Muscle of leg (tissue), 11 donors: ENCODE data around the gene SLC26A4. TPM values are rescaled to one million over a fixed set of nuclear protein-coding genes. Genes with fewer than 3 reads are reported as not detected.

ENCODE experiments used
- DNase-seq: peaks from one replicate; pipeline ENCODE4 v3.0.0; 2013
- H3K27ac ChIP-seq: one replicate; pipeline ENCODE4 v1.5.1; 2013; ENCODE audit warnings: mild to moderate bottlenecking, low read length, control low read depth
- H3K27me3 ChIP-seq: one replicate; pipeline ENCODE4 v1.6.1; 2013; ENCODE audit warnings: low read length; ENCODE audit not compliant: control insufficient read depth, insufficient read depth
- H3K36me3 ChIP-seq: one replicate; pipeline ENCODE4 v1.6.1; 2013; ENCODE audit warnings: low read length; ENCODE audit not compliant: control insufficient read depth, insufficient read depth
- H3K4me1 ChIP-seq: one replicate; pipeline ENCODE4 v1.6.1; 2013; ENCODE audit warnings: low read length; ENCODE audit not compliant: control insufficient read depth, insufficient read depth
- H3K4me3 ChIP-seq: one replicate; pipeline ENCODE4 v1.5.1; 2013; ENCODE audit warnings: low read length, control low read depth
- H3K9me3 ChIP-seq: replicated peaks from 2 replicates; pipeline ENCODE4 v1.6.1; 2013; ENCODE audit warnings: low read depth, low read length; ENCODE audit not compliant: control insufficient read depth
- WGBS: methylation state at CpG from one replicate; pipeline ENCODE4 v1.1.5; 2013; ENCODE audit warnings: missing lambda C conversion rate; ENCODE audit not compliant: insufficient coverage; 5-methylcytosine and 5-hydroxymethylcytosine counted together
- polyA plus RNA-seq, 8 donors: library from polyadenylated mRNA; unstranded; fragments of 120-200 nt; gene quantifications; one replicate each; pipeline versions ENCODE4 v1.2.1 to v1.2.3, GENCODE V29; 2013; ENCODE audit warnings: inconsistent platforms in 1 of 8, low replicate concordance in 1 of 8; ENCODE audit not compliant: insufficient read length in 8 of 8, insufficient read depth in 1 of 8
- total RNA-seq: library from RNA; stranded (reverse); fragments of 120-200 nt; gene quantifications from one replicate; pipeline ENCODE4 v1.2.4, GENCODE V29; 2013

Gene SLC26A4
- total and polyA plus RNA-seq, 9 donors: 0.41 to 1.1 (median 0.55) TPM

- no CpG with 5 or more reads among the region's 1 CpG for WGBS
- H3K27me3 ChIP-seq: no peaks in the 10 kb centered on the region
These were observed 17.6 kb downstream of the SLC26A4 start for GRCh38 chr7:107678110-107678753.

GRCh38 chr7:107680478-107680877, 19.9 kb downstream of the SLC26A4 start:
- no peaks in the 10 kb centered on the region for H3K9me3 ChIP-seq
- no peak for DNase-seq
- H3K4me1 ChIP-seq: no peaks in the 10 kb centered on the region
- no peak overlapping the region for H3K27ac ChIP-seq
- no peak overlapping the region for H3K4me3 ChIP-seq
- no peaks in the 10 kb centered on the region for H3K27me3 ChIP-seq
- no CpG with 5 or more reads among the region's 1 CpG for WGBS
- no peaks in the 10 kb centered on the region for H3K36me3 ChIP-seq

More at GRCh38 chr7:107678110-107678753, 17.6 kb downstream of the SLC26A4 start:
- Histone ChIP-seq H3K4me1 (no peaks in the 10 kb centered on the region), H3K36me3 (no peaks in the 10 kb centered on the region), H3K4me3 (no peak overlapping the region), H3K9me3 (no peaks in the 10 kb centered on the region), H3K27ac (no peak overlapping the region)
- DNase-seq: no peak

GRCh38 chr7:107682886-107683285, 22.3 kb downstream of the SLC26A4 start:
- no peak overlapping the region for H3K27ac ChIP-seq
- no peak overlapping the region for H3K4me3 ChIP-seq
- no peaks in the 10 kb centered on the region for H3K4me1 ChIP-seq
- no peaks in the 10 kb centered on the region for H3K36me3 ChIP-seq
- no peak for DNase-seq
- WGBS: no CpG with 5 or more reads among the region's 5 CpGs
- H3K9me3 ChIP-seq: no peaks in the 10 kb centered on the region
- H3K27me3 ChIP-seq: no peaks in the 10 kb centered on the region

- Histone ChIP-seq H3K27ac (no peak overlapping the region), H3K4me1 (no peaks in the 10 kb centered on the region), H3K9me3 (no peaks in the 10 kb centered on the region), H3K4me3 (no peak overlapping the region), H3K27me3 (no peaks in the 10 kb centered on the region), H3K36me3 (no peaks in the 10 kb centered on the region)
- DNase-seq: no peak
- no CpG with 5 or more reads among the region's 2 CpGs for WGBS
These were observed 23.7 kb downstream of the SLC26A4 start for GRCh38 chr7:107684287-107684686.

- Histone ChIP-seq H3K4me1 (peaks cover 2% of the 10 kb centered on the region), H3K27me3 (no peaks in the 10 kb centered on the region), H3K27ac (no peak overlapping the region), H3K9me3 (no peaks in the 10 kb centered on the region), H3K36me3 (no peaks in the 10 kb centered on the region), H3K4me3 (no peak overlapping the region)
- WGBS: 55% methylated on average over 1 of the region's 1 CpG
- DNase-seq: no peak
These were observed 24.4 kb downstream of the SLC26A4 start for GRCh38 chr7:107684947-107685463.

GRCh38 chr7:107686816-107687387, 26.3 kb downstream of the SLC26A4 start:
- WGBS: 85% methylated on average over 3 of the region's 5 CpGs
- no peak overlapping the region for H3K27ac ChIP-seq
- H3K4me1 ChIP-seq: peaks cover 11% of the 10 kb centered on the region
- H3K36me3 ChIP-seq: no peaks in the 10 kb centered on the region
- no peak overlapping the region for H3K4me3 ChIP-seq
- H3K27me3 ChIP-seq: no peaks in the 10 kb centered on the region
- no peak for DNase-seq
- H3K9me3 ChIP-seq: no peaks in the 10 kb centered on the region

- DNase-seq: no peak
- 79% methylated on average over 2 of the region's 3 CpGs for WGBS
- H3K36me3 ChIP-seq: no peaks in the 10 kb centered on the region
These were observed 27.0 kb downstream of the SLC26A4 start for GRCh38 chr7:107687656-107688055.

GRCh38 chr7:107689553-107689952, 28.9 kb downstream of the SLC26A4 start:
- Histone ChIP-seq H3K4me1 (peaks cover 28% of the 10 kb centered on the region), H3K36me3 (no peaks in the 10 kb centered on the region), H3K27ac (no peak overlapping the region), H3K4me3 (no peak overlapping the region), H3K9me3 (no peaks in the 10 kb centered on the region), H3K27me3 (no peaks in the 10 kb centered on the region)
- 60% methylated on average over 1 of the region's 2 CpGs for WGBS
- DNase-seq: no peak

More at GRCh38 chr7:107687656-107688055, 27.0 kb downstream of the SLC26A4 start:
- Histone ChIP-seq H3K4me3 (no peak overlapping the region), H3K27me3 (no peaks in the 10 kb centered on the region), H3K27ac (no peak overlapping the region), H3K9me3 (no peaks in the 10 kb centered on the region), H3K4me1 (peaks cover 13% of the 10 kb centered on the region)

- DNase-seq: no peak
- Histone ChIP-seq H3K27ac (no peak overlapping the region), H3K4me1 (peaks cover 28% of the 10 kb centered on the region), H3K36me3 (no peaks in the 10 kb centered on the region), H3K4me3 (no peak overlapping the region), H3K27me3 (no peaks in the 10 kb centered on the region), H3K9me3 (no peaks in the 10 kb centered on the region)
- 92% methylated on average over 4 of the region's 7 CpGs for WGBS
These were observed 29.5 kb downstream of the SLC26A4 start for GRCh38 chr7:107690084-107690483.

GRCh38 chr7:107690611-107691010, 30.0 kb downstream of the SLC26A4 start:
- WGBS: 0% methylated on average over 1 of the region's 2 CpGs
- Histone ChIP-seq H3K27me3 (no peaks in the 10 kb centered on the region), H3K4me3 (no peak overlapping the region), H3K4me1 (peaks cover 28% of the 10 kb centered on the region), H3K27ac (no peak overlapping the region), H3K36me3 (no peaks in the 10 kb centered on the region), H3K9me3 (no peaks in the 10 kb centered on the region)
- DNase-seq: peak; percentile 28
